ENCODE measurements around the gene ABCA3. TPM values are rescaled to one million over a fixed set of nuclear protein-coding genes. Genes with fewer than 3 reads are reported as not detected.
"Not testable (repeated sequence)": the region's sequence is repeated elsewhere in the genome, so short reads cannot be mapped to it uniquely, and the experiment has no call there.

ABCA3 gene
- total RNA-seq, 1 experiment from 2014 or later = 58.4 TPM

DNA sequence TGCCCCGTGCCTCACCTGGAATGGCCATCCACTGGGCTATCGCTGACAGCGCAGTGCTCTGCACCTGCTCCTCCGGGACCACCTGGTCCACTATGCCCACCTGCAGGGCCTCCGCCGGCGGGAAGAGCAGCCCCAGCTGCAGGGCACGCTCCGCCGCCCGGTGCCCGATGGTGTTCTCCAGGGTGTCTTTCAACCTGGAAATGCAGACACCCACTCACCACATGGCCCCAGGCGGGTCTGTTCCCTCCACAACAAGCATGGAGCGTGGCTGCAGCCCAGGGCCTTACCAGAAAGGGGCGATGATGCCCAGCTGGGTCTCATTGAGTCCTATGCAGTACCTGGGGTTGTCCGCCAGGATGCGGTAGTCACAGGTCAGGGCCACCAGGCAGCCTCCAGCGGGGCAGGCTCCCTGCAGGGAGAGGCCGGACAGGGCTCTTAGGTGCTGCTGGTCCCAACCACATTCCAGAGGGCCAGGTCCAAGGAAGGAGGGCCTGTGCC, 97.4 kb downstream of the ABCA3 start:
- TF ChIP-seq, protein P1, sequence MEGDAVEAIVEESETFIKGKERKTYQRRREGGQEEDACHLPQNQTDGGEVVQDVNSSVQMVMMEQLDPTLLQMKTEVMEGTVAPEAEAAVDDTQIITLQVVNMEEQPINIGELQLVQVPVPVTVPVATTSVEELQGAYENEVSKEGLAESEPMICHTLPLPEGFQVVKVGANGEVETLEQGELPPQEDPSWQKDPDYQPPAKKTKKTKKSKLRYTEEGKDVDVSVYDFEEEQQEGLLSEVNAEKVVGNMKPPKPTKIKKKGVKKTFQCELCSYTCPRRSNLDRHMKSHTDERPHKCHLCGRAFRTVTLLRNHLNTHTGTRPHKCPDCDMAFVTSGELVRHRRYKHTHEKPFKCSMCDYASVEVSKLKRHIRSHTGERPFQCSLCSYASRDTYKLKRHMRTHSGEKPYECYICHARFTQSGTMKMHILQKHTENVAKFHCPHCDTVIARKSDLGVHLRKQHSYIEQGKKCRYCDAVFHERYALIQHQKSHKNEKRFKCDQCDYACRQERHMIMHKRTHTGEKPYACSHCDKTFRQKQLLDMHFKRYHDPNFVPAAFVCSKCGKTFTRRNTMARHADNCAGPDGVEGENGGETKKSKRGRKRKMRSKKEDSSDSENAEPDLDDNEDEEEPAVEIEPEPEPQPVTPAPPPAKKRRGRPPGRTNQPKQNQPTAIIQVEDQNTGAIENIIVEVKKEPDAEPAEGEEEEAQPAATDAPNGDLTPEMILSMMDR (IDR thresholded peaks at IDR 0.05) = peak; percentile 45; the same call in 1 of the 2 replicates
- TF ChIP-seq TCF7L2 (IDR thresholded peaks at IDR 0.05; ENCODE audit: low read depth, low read length) = no peak
- CTCF ChIA-PET = no interaction called here
- no peak overlapping the region for H3K27ac ChIP-seq (ENCODE audit: low read length)
- intact Hi-C loops (cut with micrococcal nuclease; ENCODE audit: unreplicated experiment) = no loop called here
- no peak overlapping the region for H3K4me3 ChIP-seq (ENCODE audit: low read depth in 2 of 2, low read length in 2 of 2)
- H3K36me3 ChIP-seq (ENCODE audit: control insufficient read depth, insufficient read depth, low read length) = peaks cover 2% of the 10 kb centered on the region
- no TSS peak for BruUV-seq (replicated peaks)
- ATAC-seq (peak; percentile 9; the same call in 1 of the 2 replicates), DNase-seq (ENCODE audit: low read depth, low spot score) (no peak)
- H3K4me1 ChIP-seq (ENCODE audit: control insufficient read depth, insufficient read depth, low read length) = peaks cover 3% of the 10 kb centered on the region; the same call in 1 of the 2 replicates
- no peaks in the 10 kb centered on the region for H3K9me3 ChIP-seq (ENCODE audit: control insufficient read depth, insufficient read depth, low read depth, low read length)
- H3K27me3 ChIP-seq (ENCODE audit: control insufficient read depth, insufficient read depth, low read length) = no peaks in the 10 kb centered on the region
- in situ Hi-C loops (cut with HindIII; ENCODE audit: low pct_unique_long_range_greater_than_20kb, low sequenced_read_pairs) = no loop called here
- POLR2A ChIA-PET = no interaction called here

DNA sequence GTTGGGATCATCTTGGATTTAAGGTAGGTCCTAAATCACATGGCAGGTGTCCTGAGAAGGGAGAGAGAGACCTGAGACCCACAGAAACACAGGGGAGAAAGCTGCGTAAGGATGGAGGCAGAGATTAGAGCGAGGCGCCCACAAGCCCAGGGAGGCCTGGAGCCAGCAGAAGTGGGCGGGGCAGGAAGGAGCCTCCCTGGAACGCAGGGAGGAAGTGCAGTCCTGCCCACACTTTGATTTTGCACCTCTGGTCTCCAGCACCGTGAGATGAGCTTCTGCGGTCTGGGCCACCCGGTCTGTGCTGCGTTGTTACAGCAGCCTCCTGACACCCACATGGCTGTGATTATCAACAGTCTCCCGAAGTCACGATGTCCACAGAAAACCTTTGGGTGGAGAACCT, 97.9 kb downstream of the ABCA3 start:
- DNase-seq (ENCODE audit: low read depth, low spot score) = no peak
- in situ Hi-C loops (cut with HindIII; ENCODE audit: low pct_unique_long_range_greater_than_20kb, low sequenced_read_pairs) (no loop called here), intact Hi-C loops (cut with micrococcal nuclease; ENCODE audit: unreplicated experiment) (no loop called here)
- no peak overlapping the region for H3K27ac ChIP-seq (ENCODE audit: low read length)
- peaks cover 2% of the 10 kb centered on the region for H3K36me3 ChIP-seq (ENCODE audit: control insufficient read depth, insufficient read depth, low read length)
- TF ChIP-seq TCF7L2 (IDR thresholded peaks at IDR 0.05; ENCODE audit: low read depth, low read length) (no peak), SIN3A (IDR thresholded peaks at IDR 0.05; ENCODE audit: borderline replicate concordance, insufficient read depth, low read depth, low read length) (no peak), POLR2AphosphoS5 (IDR thresholded peaks at IDR 0.05; ENCODE audit: low read depth, low read length) (peak; percentile 34; the same call in 1 of the 2 replicates)
- TF ChIP-seq, protein P1 (IDR thresholded peaks at IDR 0.05) = no peak
- H3K9me3 ChIP-seq (ENCODE audit: control insufficient read depth, insufficient read depth, low read depth, low read length) = no peaks in the 10 kb centered on the region
- ChIA-PET POLR2A (no interaction called here), CTCF (no interaction called here)
- H3K4me1 ChIP-seq (ENCODE audit: control insufficient read depth, insufficient read depth, low read length) = peaks cover 3% of the 10 kb centered on the region; the same call in 1 of the 2 replicates
- H3K4me3 ChIP-seq (ENCODE audit: low read depth in 2 of 2, low read length in 2 of 2) = no peak overlapping the region
- ATAC-seq = no peak
- H3K27me3 ChIP-seq (ENCODE audit: control insufficient read depth, insufficient read depth, low read length) = no peaks in the 10 kb centered on the region
- BruUV-seq (replicated peaks) = no TSS peak

DNA sequence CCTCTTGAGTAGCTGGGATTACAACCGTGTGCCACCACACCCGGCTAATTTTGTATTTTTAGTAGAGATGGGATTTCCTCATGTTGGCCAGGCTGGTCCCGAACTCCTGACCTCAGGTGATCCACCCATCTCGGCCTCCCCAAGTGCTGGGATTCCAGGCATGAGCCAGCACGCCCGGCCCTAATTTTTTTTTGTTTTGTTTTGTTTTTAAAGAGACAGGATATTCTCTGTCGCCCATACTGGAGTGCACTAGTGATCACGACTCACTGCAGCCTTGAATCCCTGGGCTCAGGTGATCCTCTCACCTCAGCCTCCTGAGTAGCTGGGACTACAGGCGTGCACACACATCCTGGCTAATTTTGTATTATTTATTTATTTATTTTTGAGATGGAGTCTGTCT, 100.2 kb downstream of the ABCA3 start:
- DNase-seq (ENCODE audit: low read depth, low spot score); H3K36me3 ChIP-seq (ENCODE audit: control insufficient read depth, insufficient read depth, low read length); POLR2A ChIA-PET; in situ Hi-C loops (cut with HindIII; ENCODE audit: low pct_unique_long_range_greater_than_20kb, low sequenced_read_pairs); H3K9me3 ChIP-seq (ENCODE audit: control insufficient read depth, insufficient read depth, low read depth, low read length); H3K4me3 ChIP-seq (ENCODE audit: low read depth in 2 of 2, low read length in 2 of 2); CTCF ChIA-PET; intact Hi-C loops (cut with micrococcal nuclease; ENCODE audit: unreplicated experiment); H3K4me1 ChIP-seq (ENCODE audit: control insufficient read depth, insufficient read depth, low read length); H3K27me3 ChIP-seq (ENCODE audit: control insufficient read depth, insufficient read depth, low read length); H3K27ac ChIP-seq (ENCODE audit: low read length); ATAC-seq; BruUV-seq (replicated peaks): not testable (repeated sequence)
